ENCODE data around the gene DMTF1. TPM values are rescaled to one million over a fixed set of nuclear protein-coding genes. Genes with fewer than 3 reads are reported as not detected.

The DMTF1 gene
- total RNA-seq, 1 donor from 2014 or later = 40.8 TPM

DNA sequence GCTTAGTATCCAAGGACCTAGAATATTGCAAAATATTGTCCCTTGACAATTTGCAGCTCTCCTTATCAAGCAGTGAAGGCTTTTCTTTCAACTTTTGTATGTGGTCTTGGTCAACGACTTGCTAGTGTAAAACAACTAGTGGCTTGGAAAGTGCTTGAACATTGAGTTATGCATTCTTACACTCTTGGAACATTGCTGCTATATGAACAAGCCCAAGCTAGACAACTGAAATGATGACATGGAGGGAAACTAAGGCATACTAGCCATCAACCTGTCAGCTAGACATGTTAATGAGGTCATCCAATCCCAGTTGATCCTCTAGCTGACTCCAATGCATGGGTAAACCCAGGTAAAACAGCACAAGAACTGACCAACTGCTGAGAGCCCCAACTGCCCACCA lies 12.7 kb upstream of the DMTF1 start:
- DNase-seq (ENCODE audit: low read depth) (no peak), FAIRE-seq (no peak)
- H3K36me3 ChIP-seq (ENCODE audit: control insufficient read depth, insufficient read depth, low read length) = no peaks in the 10 kb centered on the region
- H3K4me3 ChIP-seq (ENCODE audit: low read depth, low read length) = no peak overlapping the region
- H3K27me3 ChIP-seq (ENCODE audit: control insufficient read depth, insufficient read depth, low read length) = no peaks in the 10 kb centered on the region
- TF ChIP-seq, protein P1, sequence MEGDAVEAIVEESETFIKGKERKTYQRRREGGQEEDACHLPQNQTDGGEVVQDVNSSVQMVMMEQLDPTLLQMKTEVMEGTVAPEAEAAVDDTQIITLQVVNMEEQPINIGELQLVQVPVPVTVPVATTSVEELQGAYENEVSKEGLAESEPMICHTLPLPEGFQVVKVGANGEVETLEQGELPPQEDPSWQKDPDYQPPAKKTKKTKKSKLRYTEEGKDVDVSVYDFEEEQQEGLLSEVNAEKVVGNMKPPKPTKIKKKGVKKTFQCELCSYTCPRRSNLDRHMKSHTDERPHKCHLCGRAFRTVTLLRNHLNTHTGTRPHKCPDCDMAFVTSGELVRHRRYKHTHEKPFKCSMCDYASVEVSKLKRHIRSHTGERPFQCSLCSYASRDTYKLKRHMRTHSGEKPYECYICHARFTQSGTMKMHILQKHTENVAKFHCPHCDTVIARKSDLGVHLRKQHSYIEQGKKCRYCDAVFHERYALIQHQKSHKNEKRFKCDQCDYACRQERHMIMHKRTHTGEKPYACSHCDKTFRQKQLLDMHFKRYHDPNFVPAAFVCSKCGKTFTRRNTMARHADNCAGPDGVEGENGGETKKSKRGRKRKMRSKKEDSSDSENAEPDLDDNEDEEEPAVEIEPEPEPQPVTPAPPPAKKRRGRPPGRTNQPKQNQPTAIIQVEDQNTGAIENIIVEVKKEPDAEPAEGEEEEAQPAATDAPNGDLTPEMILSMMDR (IDR thresholded peaks at IDR 0.05; ENCODE audit: insufficient read depth, low read length, severe bottlenecking) = no peak

DNA sequence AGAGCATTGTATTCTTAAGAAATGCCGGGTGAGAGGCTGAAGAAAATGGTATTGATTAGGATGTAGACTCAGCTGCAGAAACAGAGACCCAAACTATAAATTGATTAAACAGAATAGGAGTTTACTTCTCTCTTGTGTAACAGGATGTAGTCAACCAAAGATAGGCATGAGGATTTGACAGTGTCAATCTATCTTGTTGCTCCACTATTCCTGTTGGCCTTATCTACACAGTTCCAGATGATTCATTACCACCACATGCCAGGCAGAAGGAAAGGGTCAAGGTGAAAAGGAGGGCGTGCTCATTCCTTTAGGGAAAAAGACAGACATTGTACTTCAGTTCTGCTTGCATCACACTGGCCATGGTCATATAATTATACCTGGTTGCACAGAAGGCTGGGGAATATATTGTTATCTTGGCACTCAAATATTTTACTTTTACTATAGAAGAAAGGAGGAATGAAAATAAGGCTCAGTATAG lies 11.9 kb upstream of the DMTF1 start:
- FAIRE-seq = no peak
- no peak for DNase-seq (ENCODE audit: low read depth)
- Histone ChIP-seq H3K4me3 (ENCODE audit: low read depth, low read length) (no peak overlapping the region), H3K27me3 (ENCODE audit: control insufficient read depth, insufficient read depth, low read length) (no peaks in the 10 kb centered on the region), H3K36me3 (ENCODE audit: control insufficient read depth, insufficient read depth, low read length) (no peaks in the 10 kb centered on the region)
- TF ChIP-seq, protein P1 (IDR thresholded peaks at IDR 0.05; ENCODE audit: insufficient read depth, low read length, severe bottlenecking) = no peak

DNA sequence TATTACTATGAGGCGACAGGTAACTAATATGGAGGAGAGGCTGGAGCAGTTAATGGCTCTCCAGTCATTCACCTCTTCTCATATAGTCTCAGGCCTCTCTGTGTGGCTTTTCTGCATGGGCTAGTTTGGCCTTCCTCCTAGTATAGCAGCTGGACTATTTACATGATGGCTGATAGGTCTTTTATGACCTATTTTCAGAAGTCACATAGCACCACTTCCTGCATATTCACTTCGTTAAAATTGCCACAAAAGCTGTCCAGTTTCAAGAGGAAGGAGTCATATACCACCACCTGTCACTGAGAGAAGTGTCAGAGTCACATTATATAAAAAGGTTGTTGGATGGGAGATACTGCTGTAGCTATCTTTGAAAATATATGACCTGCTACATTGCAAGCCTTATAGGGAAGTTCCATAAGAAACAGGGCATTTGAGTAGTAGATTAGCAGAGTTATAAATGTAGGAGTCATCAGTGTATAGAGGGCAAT lies 8.0 kb upstream of the DMTF1 start:
- FAIRE-seq (no peak), DNase-seq (ENCODE audit: low read depth) (no peak)
- TF ChIP-seq, protein P1 (IDR thresholded peaks at IDR 0.05; ENCODE audit: insufficient read depth, low read length, severe bottlenecking) = no peak
- no peaks in the 10 kb centered on the region for H3K27me3 ChIP-seq (ENCODE audit: control insufficient read depth, insufficient read depth, low read length)
- no peaks in the 10 kb centered on the region for H3K36me3 ChIP-seq (ENCODE audit: control insufficient read depth, insufficient read depth, low read length)
- no peak overlapping the region for H3K4me3 ChIP-seq (ENCODE audit: low read depth, low read length)

DNA sequence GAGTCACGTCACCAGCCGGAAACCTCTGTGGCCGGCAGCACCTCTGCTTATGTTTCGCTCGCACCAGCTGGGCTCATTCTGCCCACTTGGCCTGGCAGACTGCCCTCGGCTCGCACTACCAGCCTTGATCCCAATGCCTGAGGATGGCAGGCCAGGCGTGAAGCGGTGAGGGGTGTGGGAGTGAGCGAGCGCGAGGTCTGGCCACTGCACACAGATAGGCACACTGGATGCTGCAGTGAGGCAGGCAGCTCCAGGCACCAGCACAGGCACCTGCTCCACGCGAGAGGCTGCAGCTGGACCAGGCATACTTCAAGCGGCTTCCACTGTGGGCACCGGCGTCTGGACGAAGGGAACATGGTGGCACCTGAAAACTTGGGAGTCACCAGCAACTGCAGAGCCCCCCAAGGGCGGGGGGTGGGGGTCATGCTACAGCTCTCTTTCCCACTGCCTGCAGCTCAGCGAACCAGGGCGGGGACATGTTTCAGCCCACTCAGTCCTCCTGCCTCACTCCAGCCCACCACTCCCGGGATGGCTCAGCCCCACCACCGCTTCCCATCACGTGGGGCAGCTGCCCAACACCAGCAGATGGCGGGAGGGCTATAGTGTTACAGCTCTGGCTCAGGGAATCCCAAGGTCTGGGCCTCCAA lies 5.4 kb upstream of the DMTF1 start:
- FAIRE-seq = no peak
- H3K4me3 ChIP-seq (ENCODE audit: low read depth, low read length) = no peak overlapping the region
- no peak for DNase-seq (ENCODE audit: low read depth)
- TF ChIP-seq, protein P1 (IDR thresholded peaks at IDR 0.05; ENCODE audit: insufficient read depth, low read length, severe bottlenecking) = no peak
- no peaks in the 10 kb centered on the region for H3K36me3 ChIP-seq (ENCODE audit: control insufficient read depth, insufficient read depth, low read length)
- no peaks in the 10 kb centered on the region for H3K27me3 ChIP-seq (ENCODE audit: control insufficient read depth, insufficient read depth, low read length)

DNA sequence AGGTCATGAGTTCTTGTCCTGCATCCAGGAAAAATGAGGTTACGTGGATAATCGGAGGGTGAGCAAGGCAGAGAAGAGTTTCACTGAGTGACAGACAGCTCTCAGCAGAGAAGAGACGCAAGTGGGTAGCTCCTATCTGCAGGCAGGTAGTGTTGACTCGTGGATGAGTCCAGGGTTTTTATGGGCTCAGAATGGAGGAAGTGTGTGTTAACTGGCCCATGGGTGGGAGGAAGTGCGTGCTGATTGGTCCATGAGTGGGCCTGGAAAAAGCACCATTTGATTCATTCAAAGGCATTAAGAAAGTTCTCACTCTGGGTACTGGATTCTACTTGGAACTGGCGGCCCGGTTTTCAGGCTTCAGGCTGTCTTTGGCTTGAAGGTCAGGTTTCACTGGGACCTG lies 4.8 kb upstream of the DMTF1 start:
- Histone ChIP-seq H3K4me3 (ENCODE audit: low read depth, low read length) (no peak overlapping the region), H3K36me3 (ENCODE audit: control insufficient read depth, insufficient read depth, low read length) (no peaks in the 10 kb centered on the region), H3K27me3 (ENCODE audit: control insufficient read depth, insufficient read depth, low read length) (no peaks in the 10 kb centered on the region)
- FAIRE-seq = no peak
- TF ChIP-seq, protein P1 (IDR thresholded peaks at IDR 0.05; ENCODE audit: insufficient read depth, low read length, severe bottlenecking) = no peak
- no peak for DNase-seq (ENCODE audit: low read depth)

All from bronchial epithelial cell (primary cell).